HUDEP-2 (cell line): Measurements from ENCODE around the gene MUCL3.
A peak's percentile ranks its signal among the peaks of the same experiment; 100 is the strongest.
"Not testable (repeated sequence)": the region's sequence is repeated elsewhere in the genome, so short reads cannot be mapped to it uniquely, and the experiment has no call there.

Experiments used
- DNase-seq, 76 experiments: peaks; one replicate each; lab custom pipeline; 2025; ENCODE audit not compliant: unreplicated experiment in 76 of 76; lab: John Stamatoyannopoulos, UW

Gene MUCL3

DNA sequence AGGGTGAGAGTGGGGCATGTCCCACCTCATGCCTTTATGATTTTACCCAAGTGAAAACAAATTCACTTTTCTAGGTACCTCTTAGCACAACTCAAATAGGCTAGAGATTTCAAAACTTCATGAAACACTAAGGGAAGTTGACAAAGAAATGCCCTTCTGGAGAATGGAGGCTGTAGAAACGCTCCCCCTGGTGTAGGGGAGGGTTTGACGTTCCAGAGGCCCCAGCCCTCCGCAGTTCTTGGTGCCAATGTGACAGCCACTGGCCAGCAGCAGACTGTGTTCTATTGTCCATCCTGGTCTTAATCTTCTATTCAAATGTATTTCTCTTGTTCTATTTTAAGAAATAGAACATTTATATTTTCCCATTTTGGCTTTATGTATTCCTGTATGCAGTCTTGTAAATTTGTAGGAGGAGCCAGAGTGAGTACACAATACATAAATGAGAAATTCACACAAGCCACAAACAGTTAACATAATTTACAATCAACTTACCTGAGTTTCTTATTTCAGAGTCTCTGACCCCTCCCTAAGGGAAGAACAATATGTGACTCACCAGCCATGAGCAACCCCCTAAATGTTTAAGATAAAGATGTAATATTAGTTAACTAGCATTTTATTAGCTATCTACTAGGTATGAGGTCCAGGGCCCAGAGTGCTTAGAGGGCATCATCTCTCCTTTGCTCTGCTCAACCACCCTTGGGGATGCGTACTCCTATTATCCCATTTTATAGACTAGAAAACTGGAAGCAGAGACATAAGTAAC is 33.9 kb downstream of the MUCL3 start:
- no peak for DNase-seq

DNA sequence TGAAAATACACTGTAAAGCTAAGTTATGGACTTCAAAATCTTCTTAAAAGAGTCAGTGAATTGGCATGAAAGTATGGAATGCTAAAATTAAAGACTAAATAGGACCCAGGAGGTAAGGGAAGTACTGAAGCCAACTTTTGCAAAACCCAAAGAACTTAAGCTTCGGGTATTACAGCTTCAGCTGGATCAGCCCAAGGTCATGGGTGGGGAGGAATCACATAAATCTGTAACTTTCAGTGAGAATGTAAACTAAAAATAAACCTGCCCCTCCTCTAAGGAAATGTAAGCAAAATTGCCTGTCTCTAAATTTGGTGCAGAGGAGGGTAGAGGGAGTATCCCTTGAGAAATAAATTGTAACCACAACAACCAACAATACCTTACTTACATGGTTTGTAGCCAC is 38.4 kb downstream of the MUCL3 start:
- no peak for DNase-seq

DNA sequence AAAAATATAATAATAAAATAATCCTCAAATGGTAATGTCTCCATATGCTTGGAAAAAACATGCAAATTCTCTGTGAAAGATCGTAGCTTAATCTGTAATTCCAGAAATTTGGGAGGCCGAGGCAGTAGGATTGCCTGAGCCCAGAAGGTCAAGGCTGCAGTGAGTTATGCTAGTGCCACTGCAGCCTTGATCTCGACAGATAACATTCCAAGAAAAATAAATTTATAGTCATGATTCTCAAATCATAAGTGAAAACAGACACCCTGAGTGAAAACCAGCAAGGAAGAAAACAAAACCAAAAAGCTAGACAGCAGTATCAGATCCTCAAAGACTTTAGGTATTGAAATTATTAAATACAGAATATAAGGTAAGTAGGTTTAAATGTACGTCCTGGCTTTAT is 38.9 kb downstream of the MUCL3 start:
- DNase-seq = no peak

DNA sequence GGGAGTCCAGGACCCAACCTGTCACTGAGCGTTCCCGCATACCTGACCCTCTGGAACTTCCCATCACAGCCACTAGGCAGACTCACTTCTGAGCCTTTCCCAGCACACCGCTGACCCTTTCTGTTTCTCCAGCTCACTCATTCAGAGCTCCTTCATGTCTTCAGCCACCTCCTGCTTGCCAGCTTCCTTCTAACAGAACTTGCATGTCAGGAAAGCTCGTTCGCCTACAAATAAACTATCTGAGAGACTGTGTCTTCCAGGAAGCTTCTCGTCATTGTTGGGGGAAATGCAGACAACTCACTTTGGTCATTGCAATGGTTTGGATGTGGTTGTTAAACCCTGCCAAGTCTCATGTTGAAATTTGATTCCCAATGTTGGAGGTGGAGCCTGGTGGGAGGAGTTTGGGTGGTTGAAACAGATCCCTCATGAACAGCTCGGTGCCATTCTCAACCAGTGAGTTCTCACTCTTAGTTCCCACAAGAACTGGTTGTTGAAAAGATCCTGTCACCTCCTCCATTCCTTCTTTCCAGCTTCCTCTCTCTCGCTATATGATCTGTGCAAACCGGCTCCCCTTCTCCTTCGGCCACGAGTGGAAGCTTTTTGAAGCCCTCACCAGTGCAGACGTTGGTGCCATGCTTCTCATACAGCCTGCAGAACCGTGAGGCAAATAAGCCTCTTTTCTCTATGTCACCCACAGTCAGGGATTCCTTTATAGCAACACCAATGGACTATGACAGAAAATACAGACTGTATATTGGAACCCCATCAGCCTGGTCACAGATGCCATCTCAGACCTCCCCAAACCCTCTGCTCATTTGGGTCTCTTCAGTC is 41.4 kb downstream of the MUCL3 start:
- DNase-seq = no peak

DNA sequence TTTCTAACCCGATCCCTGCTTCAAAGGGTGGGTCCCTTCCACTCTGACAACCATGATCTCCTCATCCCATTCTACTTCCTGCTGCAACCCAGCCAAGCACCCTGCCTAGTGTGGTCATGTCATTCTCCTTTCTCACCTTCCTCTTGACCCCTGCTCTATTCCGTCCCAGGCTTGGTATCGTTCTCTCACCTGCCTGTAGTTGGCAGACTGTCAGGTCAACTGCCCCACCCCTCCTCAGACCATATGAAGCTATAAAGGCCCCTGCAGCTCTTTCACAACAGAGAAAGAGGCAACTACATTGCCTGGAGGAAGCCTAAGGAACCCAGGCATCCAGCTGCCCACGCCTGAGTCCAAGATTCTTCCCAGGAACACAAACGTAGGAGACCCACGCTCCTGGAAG is 42.7 kb downstream of the MUCL3 start, which contains the start of gene MUC21:
Gene MUC21 (plus strand): TSS at position 280 of the 400 bp plus-strand sequence. CDS start 241 bp downstream, outside the sequence.
- DNase-seq = no peak

DNA sequence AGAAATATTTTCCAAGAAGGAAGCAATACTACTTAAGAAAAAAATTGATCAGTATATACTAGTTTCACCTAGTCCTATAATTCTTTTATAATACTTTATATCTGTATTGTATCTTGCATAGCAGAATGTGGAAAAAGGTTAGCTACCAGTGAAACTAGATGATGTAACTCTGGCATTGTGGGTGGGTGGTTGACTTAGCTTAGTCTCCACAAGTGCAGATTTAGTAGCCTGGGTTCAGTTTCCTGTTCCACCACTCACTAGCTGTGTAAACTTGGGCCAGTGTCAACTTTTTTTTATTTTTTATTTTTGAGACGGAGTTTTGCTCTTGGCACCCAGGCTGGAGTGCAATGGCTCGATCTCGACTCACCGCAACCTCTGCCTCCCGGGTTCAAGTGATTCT is 44.7 kb downstream of the MUCL3 start:
- DNase-seq = no peak

DNA sequence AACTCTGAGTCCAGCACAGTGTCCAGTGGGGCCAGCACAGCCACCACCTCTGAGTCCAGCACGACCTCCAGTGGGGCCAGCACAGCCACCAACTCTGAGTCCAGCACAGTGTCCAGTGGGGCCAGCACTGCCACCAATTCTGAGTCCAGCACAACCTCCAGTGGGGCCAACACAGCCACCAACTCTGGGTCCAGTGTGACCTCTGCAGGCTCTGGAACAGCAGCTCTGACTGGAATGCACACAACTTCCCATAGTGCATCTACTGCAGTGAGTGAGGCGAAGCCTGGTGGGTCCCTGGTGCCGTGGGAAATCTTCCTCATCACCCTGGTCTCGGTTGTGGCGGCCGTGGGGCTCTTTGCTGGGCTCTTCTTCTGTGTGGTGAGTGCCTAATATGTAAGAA is 46.5 kb downstream of the MUCL3 start:
- DNase-seq = no peak

DNA sequence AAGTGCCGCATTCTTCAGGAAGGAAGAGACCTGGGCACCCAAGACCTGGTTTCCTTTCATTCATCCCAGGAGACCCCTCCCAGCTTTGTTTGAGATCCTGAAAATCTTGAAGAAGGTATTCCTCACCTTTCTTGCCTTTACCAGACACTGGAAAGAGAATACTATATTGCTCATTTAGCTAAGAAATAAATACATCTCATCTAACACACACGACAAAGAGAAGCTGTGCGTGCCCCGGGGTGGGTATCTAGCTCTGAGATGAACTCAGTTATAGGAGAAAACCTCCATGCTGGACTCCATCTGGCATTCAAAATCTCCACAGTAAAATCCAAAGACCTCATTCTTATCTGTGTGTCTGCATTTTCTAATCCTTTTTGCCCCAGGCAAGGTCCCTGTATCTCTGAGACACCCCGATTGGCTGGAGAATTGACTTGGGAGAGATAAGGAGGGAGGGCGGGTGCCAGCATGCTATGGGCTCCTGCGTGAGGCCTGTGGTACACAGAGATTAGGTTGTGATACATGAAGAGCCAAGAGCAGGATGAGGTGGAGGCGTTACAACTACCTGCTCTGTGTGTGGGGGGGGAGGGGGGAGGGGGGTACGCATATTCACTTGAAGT is 47.5 kb downstream of the MUCL3 start:
- peak in 73 of 76 experiments; percentile 29 to 94 (median 75) for DNase-seq

DNA sequence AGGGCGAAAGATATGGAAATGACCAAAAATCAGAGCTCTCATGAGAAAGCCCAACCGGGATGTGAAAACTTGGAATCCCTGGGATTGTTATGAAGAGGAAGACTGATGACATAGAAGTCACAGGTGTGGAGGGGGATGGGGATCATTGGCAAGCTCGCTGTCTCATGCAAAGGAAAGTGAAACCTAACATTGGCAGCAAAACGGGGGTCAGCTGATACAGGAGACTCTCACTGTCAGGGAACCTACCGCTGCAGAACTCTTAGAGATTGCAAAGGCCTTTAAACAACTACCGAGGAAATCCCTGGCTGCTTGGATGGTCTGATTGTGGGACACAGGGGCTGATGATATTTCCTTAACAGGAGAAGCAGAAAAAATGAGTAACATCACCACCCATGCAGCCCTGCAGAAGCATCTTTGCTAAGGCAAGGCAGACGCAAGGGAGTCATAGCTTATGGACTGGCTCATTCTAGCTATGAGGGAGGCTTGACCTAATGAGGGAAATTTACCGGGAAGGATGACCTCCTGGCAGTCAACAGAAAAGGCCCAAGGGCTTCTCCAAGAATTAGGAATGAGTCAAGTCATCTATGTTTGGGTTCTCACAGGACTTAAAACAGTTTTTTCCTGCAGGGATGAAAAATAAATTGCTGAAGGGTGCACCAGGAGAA is 49.8 kb downstream of the MUCL3 start:
- no peak for DNase-seq

DNA sequence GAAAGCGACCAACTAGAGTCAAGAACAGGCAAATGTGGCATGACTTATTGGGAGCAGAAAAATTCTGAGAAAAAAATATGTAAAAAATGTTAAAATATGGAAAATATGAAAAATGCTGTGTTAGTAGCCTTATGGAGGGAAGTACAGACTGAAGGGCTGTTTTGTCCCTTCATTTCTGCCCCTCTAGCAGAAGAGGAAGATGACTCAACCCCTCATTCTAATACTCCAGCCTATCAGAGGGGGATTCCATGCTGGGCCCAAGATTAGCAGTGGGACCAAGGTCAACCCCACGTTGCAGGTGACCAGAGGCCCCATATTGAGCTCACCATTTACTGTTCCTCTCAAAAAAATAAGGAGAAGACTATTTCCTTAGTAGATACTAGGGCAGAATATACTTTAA is 51.1 kb downstream of the MUCL3 start:
- DNase-seq = no peak

DNA sequence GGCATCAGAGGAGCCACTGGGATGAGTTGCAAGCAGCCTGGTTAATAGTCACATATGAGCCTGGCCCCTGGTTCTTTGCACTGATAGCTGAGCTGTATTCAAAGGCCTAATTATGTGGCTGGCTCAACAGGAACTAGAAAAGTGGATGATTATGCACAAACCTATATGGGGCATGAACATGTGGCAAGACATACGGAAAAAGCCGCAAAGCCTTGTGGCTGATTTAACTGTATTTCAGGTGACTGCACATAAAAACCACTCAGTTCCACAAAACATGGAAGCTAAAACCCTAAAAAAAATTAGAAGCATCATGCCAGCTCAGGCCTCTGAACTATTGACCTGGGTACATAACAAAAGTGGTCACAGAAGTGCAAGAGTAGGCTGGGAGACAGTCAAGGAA is 56.5 kb downstream of the MUCL3 start:
- no peak for DNase-seq

DNA sequence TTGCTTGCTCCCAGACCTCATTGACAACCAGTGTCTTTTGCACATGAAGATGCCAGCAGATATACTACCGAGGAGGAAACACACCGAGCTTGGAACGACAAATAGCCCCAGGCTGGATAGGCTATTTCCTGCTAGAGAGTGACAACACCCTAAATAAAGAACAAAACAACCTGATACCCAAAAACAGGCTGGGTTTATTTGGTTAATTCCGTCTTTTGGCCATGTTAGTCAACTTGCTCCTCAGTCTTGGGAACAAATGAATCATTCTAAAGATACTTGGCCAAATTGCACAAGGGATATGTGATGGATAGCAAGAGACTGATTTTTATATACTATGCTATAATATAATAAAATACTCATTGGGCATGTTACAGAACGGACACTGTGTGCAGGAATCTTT is 58.0 kb downstream of the MUCL3 start:
- DNase-seq = no peak

DNA sequence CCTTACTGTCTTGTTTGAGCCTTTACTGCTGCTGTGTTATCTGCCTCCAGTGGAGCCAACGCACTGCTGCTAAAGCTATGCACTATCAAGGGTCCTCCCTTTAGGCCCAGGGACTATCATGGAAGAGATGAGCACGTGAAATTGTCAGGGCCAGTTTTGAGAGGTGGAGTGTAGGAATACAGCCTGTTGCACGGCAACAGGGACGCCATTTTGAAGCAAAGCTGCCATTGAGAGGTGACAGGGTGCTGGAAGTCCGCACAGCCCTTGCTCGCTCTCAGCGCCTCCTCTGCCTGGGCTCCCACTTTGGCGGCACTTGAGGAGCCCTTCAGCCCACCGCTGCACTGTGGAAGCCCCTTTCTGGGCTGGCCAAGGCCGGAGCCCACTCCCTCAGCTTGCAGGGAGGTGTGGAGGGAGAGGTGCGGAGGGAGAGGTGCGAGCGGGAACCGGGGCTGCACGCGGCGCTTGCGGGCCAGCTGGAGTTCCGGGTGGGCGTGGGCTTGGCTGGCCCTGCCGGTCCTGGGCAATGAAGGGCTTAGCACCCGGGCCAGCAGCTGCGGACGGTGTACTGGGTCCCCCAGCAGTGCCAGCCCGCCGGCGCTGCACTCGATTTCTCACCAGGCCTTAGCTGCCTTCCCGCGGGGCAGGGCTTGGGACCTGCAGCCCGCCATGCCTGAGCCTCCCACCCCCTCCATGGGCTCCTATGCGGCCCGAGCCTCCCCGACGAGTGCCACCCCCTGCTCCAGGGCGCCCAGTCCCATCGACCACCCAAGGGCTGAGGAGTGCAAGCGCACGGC is 59.5 kb downstream of the MUCL3 start:
- DNase-seq = not testable (repeated sequence)

DNA sequence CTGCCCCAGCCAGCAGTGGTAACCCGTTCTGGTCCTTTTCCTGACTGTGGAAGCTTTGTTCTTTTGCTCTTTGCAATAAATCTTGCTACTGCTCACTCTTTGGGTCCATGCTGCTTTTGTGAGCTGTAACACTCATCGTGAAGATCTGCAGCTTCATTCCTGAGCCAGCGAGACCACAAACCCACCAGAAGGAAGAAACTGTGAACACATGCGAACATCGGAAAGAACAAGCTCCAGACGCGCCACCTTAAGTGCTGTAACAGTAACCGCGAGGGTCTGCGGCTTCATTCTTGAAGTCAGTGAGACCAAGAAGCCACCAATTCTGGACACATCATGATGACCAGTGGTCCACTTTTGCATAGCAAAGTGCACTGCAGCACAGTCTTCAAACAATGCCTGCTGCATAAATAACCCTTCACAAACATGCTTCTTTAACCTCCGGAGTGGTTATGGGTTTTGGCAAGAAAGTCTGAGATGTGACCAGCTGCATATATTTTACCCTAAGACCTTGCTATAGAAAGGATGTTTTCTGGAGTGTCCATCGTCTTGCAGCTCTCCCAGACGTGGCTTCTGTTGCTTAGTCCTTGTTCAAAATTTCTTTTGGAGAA is 60.6 kb downstream of the MUCL3 start:
- no peak for DNase-seq

DNA sequence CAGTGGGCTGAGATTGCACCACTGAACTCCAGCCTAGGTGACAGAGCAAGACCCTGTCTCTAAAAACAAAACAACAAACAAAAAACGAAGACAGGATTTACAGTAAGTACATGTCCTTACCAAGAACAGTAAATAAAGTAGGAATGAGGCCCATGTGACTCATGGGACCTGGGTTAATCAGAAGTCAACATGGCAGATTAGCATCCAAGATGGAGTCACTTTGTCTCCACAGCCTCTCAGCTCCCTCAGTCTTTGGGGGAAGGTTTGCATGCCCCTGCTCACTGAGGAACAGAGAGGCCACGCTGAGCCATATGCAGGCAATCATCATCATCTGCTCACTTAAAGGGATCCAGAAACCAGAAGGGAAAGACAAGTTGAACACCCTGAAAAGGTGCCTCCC is 61.7 kb downstream of the MUCL3 start:
- no peak for DNase-seq
